Muscle of back (tissue), 11 donors: ENCODE results near the gene PDK4. TPM values are rescaled to one million over a fixed set of nuclear protein-coding genes. Genes with fewer than 3 reads are reported as not detected.
"Not testable (repeated sequence)": the region's sequence is repeated elsewhere in the genome, so short reads cannot be mapped to it uniquely, and the experiment has no call there.

Experiments used
- DNase-seq, 3 donors: peaks; one replicate each; pipeline versions ENCODE4 v3.0.0 to v3.0.0-alpha.2; 2013
- polyA plus RNA-seq, 10 donors: library from polyadenylated mRNA; unstranded; fragments of 120-200 nt; gene quantifications; one replicate each; pipeline ENCODE4 v1.2.1, GENCODE V29; 2013; ENCODE audit not compliant: insufficient read length in 10 of 10

PDK4 gene
- polyA plus RNA-seq, 10 donors = 9.0 to 25.3 (median 15.7) TPM

GRCh38 chr7:95607561-95607960 is 11.2 kb upstream of the PDK4 start:
- peak in 2 of 3 donors; percentile 34 to 70 for DNase-seq

- DNase-seq = no peak
Observed at GRCh38 chr7:95605275-95605674, 9.0 kb upstream of the PDK4 start.

- DNase-seq = not testable (repeated sequence)
Observed at GRCh38 chr7:95604811-95605210, 8.5 kb upstream of the PDK4 start.

GRCh38 chr7:95604397-95604796 is 8.1 kb upstream of the PDK4 start:
- DNase-seq = not testable (repeated sequence)

- DNase-seq = no peak
Observed at GRCh38 chr7:95602421-95602820, 6.1 kb upstream of the PDK4 start.

- no peak for DNase-seq
Observed at GRCh38 chr7:95601316-95601715, 5.0 kb upstream of the PDK4 start.

GRCh38 chr7:95599069-95599468 is 2.8 kb upstream of the PDK4 start:
- DNase-seq = no peak

GRCh38 chr7:95598511-95598910 is 2.2 kb upstream of the PDK4 start:
- peak in 1 of 3 donors; percentile 41 for DNase-seq

- peak in 2 of 3 donors; percentile 17 to 34 for DNase-seq
Observed at GRCh38 chr7:95595746-95596197, 544 bp downstream of the PDK4 start.

- peak in 1 of 3 donors; percentile 14 for DNase-seq
Observed at GRCh38 chr7:95594185-95594584, 2.1 kb downstream of the PDK4 start.

GRCh38 chr7:95593343-95593742 is 3.0 kb downstream of the PDK4 start:
- DNase-seq = no peak

GRCh38 chr7:95592570-95592969 is 3.7 kb downstream of the PDK4 start:
- DNase-seq = no peak

- no peak for DNase-seq
Observed at GRCh38 chr7:95590387-95591248, 5.7 kb downstream of the PDK4 start.

- no peak for DNase-seq
Observed at GRCh38 chr7:95589766-95590165, 6.5 kb downstream of the PDK4 start.

GRCh38 chr7:95589031-95589430 is 7.3 kb downstream of the PDK4 start:
- no peak for DNase-seq

- no peak for DNase-seq
Observed at GRCh38 chr7:95586951-95587301, 9.4 kb downstream of the PDK4 start.

- no peak for DNase-seq
Observed at GRCh38 chr7:95585426-95585789, 10.9 kb downstream of the PDK4 start.

- no peak for DNase-seq
Observed at GRCh38 chr7:95584769-95585425, 11.4 kb downstream of the PDK4 start.

- no peak for DNase-seq
Observed at GRCh38 chr7:95583834-95584621, 12.3 kb downstream of the PDK4 start.

- no peak for DNase-seq
Observed at GRCh38 chr7:95582578-95583293, 13.6 kb downstream of the PDK4 start.

GRCh38 chr7:95581467-95581866 is 14.8 kb downstream of the PDK4 start:
- no peak for DNase-seq

GRCh38 chr7:95579318-95579717 is 17.0 kb downstream of the PDK4 start:
- no peak for DNase-seq
